GM12878 (cell line): Measurements from ENCODE around the gene LDLRAD3. TPM values are rescaled to one million over a fixed set of nuclear protein-coding genes. Genes with fewer than 3 reads are reported as not detected.

Experiments used
- ATAC-seq: fragments of 200-7000 bp; cut with Tn5 transposase; 3 replicates; pipeline ENCODE4 v1.9.1; 2020; ENCODE audit warnings: mild to moderate bottlenecking, moderate library complexity
- BruUV-seq: library from RNA; stranded (reverse); fragments of 400-500 nt; replicated peaks from 2 replicates; lab custom pipeline; 2021; lab: Mats Ljungman, UMichigan
- CTCF ChIA-PET: fragments of 300-600 bp; sonication (Branson Sonifier 250); formaldehyde crosslinking; extraction: SDS; loops from one replicate; lab custom pipeline; 2021; ENCODE audit warnings: inconsistent platforms; lab: Yijun Ruan, JAX
- POLR2A ChIA-PET: fragments of 350-600 bp; formaldehyde crosslinking; extraction: SDS; loops from one replicate; lab custom pipeline; 2021; ENCODE audit warnings: inconsistent platforms; lab: Charles Lee
- RAD21 ChIA-PET: fragments of 300-600 bp; sonication (Branson Sonifier 250); formaldehyde crosslinking; loops from one replicate; lab custom pipeline; 2023; ENCODE audit warnings: antibody characterized with exemption; ENCODE audit not compliant: unreplicated experiment; lab: Charles Lee
- SMC1A ChIA-PET: fragments of 300-600 bp; sonication (Branson Sonifier 250); formaldehyde crosslinking; loops from one replicate; lab custom pipeline; 2023; ENCODE audit not compliant: unreplicated experiment, uncharacterized antibody; lab: Charles Lee
- DNase-seq: peaks from one replicate; pipeline ENCODE4 v3.0.0-alpha.2; 2011; ENCODE audit warnings: low read depth, low spot score
- FAIRE-seq: peaks from 3 replicates; lab custom pipeline; 2011; peaks lifted over from hg19 to GRCh38; lab: Jason Lieb, UNC
- H2AFZ ChIP-seq: 2 replicates; pipeline ENCODE4 v1.6.0; 2011; ENCODE audit warnings: low read depth, low read length, control low read depth; ENCODE audit not compliant: control insufficient read depth
- H3K27ac ChIP-seq: 2 replicates; pipeline ENCODE4 v1.5.1; 2011; ENCODE audit warnings: control low read depth; ENCODE audit not compliant: control insufficient read depth, insufficient read depth
- H3K27me3 ChIP-seq, 2 experiments: replicated peaks in 1 of 2; 2 replicates each; pipeline versions ENCODE4 v1.6.0 to v1.6.1; 2011; ENCODE audit warnings: low read length in 1 of 2; ENCODE audit not compliant: control insufficient read depth in 2 of 2, insufficient read depth in 2 of 2
- H3K36me3 ChIP-seq, 2 experiments: 2 replicates each; pipeline ENCODE4 v1.5.1; 2011; ENCODE audit warnings: low read length in 1 of 2; ENCODE audit not compliant: control insufficient read depth in 2 of 2, insufficient read depth in 2 of 2
- H3K4me1 ChIP-seq: 2 replicates; pipeline ENCODE4 v1.6.1; 2011; ENCODE audit warnings: mild to moderate bottlenecking, low read length, moderate library complexity, mixed read lengths; ENCODE audit not compliant: control insufficient read depth, insufficient read depth
- H3K4me2 ChIP-seq: 2 replicates; pipeline ENCODE4 v1.6.0; 2011; ENCODE audit warnings: control low read depth; ENCODE audit not compliant: control insufficient read depth, insufficient read depth
- H3K4me3 ChIP-seq: fragments of 200-600 bp; sonication (generic); 2 replicates; pipeline ENCODE4 v1.5.1; 2016
- H3K79me2 ChIP-seq: 2 replicates; pipeline ENCODE4 v1.6.0; 2011; ENCODE audit warnings: low read length; ENCODE audit not compliant: control insufficient read depth, insufficient read depth
- H3K9ac ChIP-seq: 2 replicates; pipeline ENCODE4 v1.8.0; 2011; ENCODE audit warnings: low read length, control low read depth, mixed read lengths; ENCODE audit not compliant: control insufficient read depth, insufficient read depth
- H3K9me3 ChIP-seq: replicated peaks from 3 replicates; pipeline ENCODE4 v1.5.1; 2011; ENCODE audit warnings: mild to moderate bottlenecking, low read length; ENCODE audit not compliant: control insufficient read depth, insufficient read depth
- H4K20me1 ChIP-seq: 2 replicates; pipeline ENCODE4 v1.6.0; 2011; ENCODE audit not compliant: control insufficient read depth, insufficient read depth
- BHLHE40 ChIP-seq, 2 experiments: fragments of 450-650 bp in 1 of 2; IDR thresholded peaks; 2 replicates each; pipeline ENCODE4 v1.6.1; 2011 to 2017; ENCODE audit warnings: low read depth in 2 of 2, borderline replicate concordance in 1 of 2, improper control_type of control experiment in 1 of 2, low read length in 1 of 2, mild to moderate bottlenecking in 1 of 2
- CBX3 ChIP-seq: fragments of 200-600 bp; sonication (generic); IDR thresholded peaks from 2 replicates; pipeline ENCODE4 v1.6.1; 2016; ENCODE audit warnings: low read depth, borderline replicate concordance
- CREB1 ChIP-seq: IDR thresholded peaks from 2 replicates; pipeline ENCODE4 v1.6.1; 2012; ENCODE audit warnings: low read depth, mild to moderate bottlenecking, inconsistent platforms
- EGR1 ChIP-seq, 2 experiments: IDR thresholded peaks; 1 replicate in 1 of 2; 2 replicates in 1 of 2; pipeline ENCODE4 v1.6.1; 2011 to 2012; ENCODE audit warnings: low read depth in 2 of 2, low read length in 2 of 2, borderline replicate concordance in 1 of 2, mild to moderate bottlenecking in 1 of 2, moderate library complexity in 1 of 2
- IKZF2 ChIP-seq, 2 experiments: fragments of 450-650 bp; IDR thresholded peaks; 2 replicates each; pipeline ENCODE4 v1.6.1; 2017; ENCODE audit warnings: mild to moderate bottlenecking in 2 of 2, moderate library complexity in 2 of 2
- JUNB ChIP-seq: IDR thresholded peaks from 2 replicates; pipeline ENCODE4 v1.6.1; 2016; ENCODE audit warnings: antibody characterized with exemption, mild to moderate bottlenecking
- MEF2A ChIP-seq: IDR thresholded peaks from 2 replicates; pipeline ENCODE4 v1.6.1; 2011; ENCODE audit warnings: low read depth, mild to moderate bottlenecking, low read length, moderate library complexity; ENCODE audit not compliant: insufficient read depth
- MTA2 ChIP-seq: fragments of 450-650 bp; IDR thresholded peaks from 2 replicates; pipeline ENCODE4 v1.6.1; 2016; ENCODE audit warnings: low read depth, mild to moderate bottlenecking, moderate library complexity
- NBN ChIP-seq: fragments of 450-650 bp; IDR thresholded peaks from 2 replicates; pipeline ENCODE4 v1.6.1; 2016
- NR2F1 ChIP-seq: fragments of 450-650 bp; conservative IDR thresholded peaks from 2 replicates; pipeline ENCODE4 v1.6.1; 2017; ENCODE audit warnings: mild to moderate bottlenecking
- POLR2AphosphoS2 ChIP-seq: IDR thresholded peaks from 2 replicates; pipeline ENCODE4 v1.6.1; 2011; ENCODE audit warnings: low read depth, mild to moderate bottlenecking, low read length, improper control_type of control experiment, moderate library complexity
- RAD21 ChIP-seq: IDR thresholded peaks from 2 replicates; pipeline ENCODE4 v1.6.1; 2011; ENCODE audit warnings: mild to moderate bottlenecking, low read depth, low read length, moderate library complexity; ENCODE audit not compliant: insufficient read depth
- RELA ChIP-seq: fragments of 450-650 bp; IDR thresholded peaks from 2 replicates; pipeline ENCODE4 v1.8.0; 2014; ENCODE audit warnings: borderline replicate concordance; ENCODE audit not compliant: partially characterized antibody
- SMC3 ChIP-seq: IDR thresholded peaks from 2 replicates; pipeline ENCODE4 v1.6.1; 2011; ENCODE audit warnings: low read length, improper control_type of control experiment, borderline replicate concordance
- TCF12 ChIP-seq: IDR thresholded peaks from 2 replicates; pipeline ENCODE4 v1.6.1; 2011; ENCODE audit warnings: low read depth, mild to moderate bottlenecking, low read length
- TCF7 ChIP-seq: IDR thresholded peaks from 2 replicates; pipeline ENCODE4 v1.6.1; 2014; ENCODE audit warnings: antibody characterized with exemption, borderline replicate concordance
- WRNIP1 ChIP-seq: IDR thresholded peaks from 2 replicates; pipeline ENCODE4 v1.6.1; 2011; ENCODE audit warnings: low read depth, low read length, improper control_type of control experiment, borderline replicate concordance
- WGBS: methylation state at CpG from one replicate; pipeline ENCODE4 v1.1.6; 2016; ENCODE audit warnings: low lambda C conversion rate; ENCODE audit not compliant: insufficient replicate concordance, insufficient coverage; ENCODE audit errors: missing lambda C conversion rate; 5-methylcytosine and 5-hydroxymethylcytosine counted together
- in situ Hi-C: fragments of 300-500 bp; cut with MboI; formaldehyde crosslinking; loops from 9 replicates; pipeline ENCODE4 v1.14.3; 2018; ENCODE audit warnings: mixed read lengths
- intact Hi-C: fragments of 100-400 bp; cut with micrococcal nuclease; formaldehyde crosslinking; loops from one replicate; pipeline ENCODE4 v1.14.2; 2022; ENCODE audit not compliant: unreplicated experiment
- polyA plus RNA-seq, 11 experiments: library from polyadenylated mRNA; depleted of rRNA in 4 of 11; unstranded in 6 of 11; stranded (reverse) in 5 of 11; fragments of >200 nt; fragmentation: Nextera tagmentation in 4 of 11; fragmentation: Illumina TruSeq in 1 of 11; extraction: Ambion mirVana in 4 of 11; extraction: Trizol in 1 of 11; gene quantifications; 1 replicate in 1 of 11; 2 replicates in 10 of 11; pipeline versions ENCODE4 v1.2.1 to v1.2.3, GENCODE V29; 2011 to 2016; ENCODE audit warnings: inconsistent platforms in 2 of 11, missing spikeins in 2 of 11, low read depth in 1 of 11
- total RNA-seq, 4 experiments: library from RNA; depleted of rRNA in 3 of 4; stranded (reverse); fragments of >200 nt in 3 of 4; fragmentation: Illumina TruSeq in 1 of 4; extraction: Trizol in 1 of 4; gene quantifications; 2 replicates each; pipeline versions ENCODE4 v1.2.1 to v1.2.3, GENCODE V29; 2013 to 2021
- TF ChIP-seq, protein P1 (sequence below): IDR thresholded peaks from 2 replicates; pipeline ENCODE4 v1.6.1; 2012; ENCODE audit warnings: low read length, inconsistent platforms
- TF ChIP-seq, protein P2 (sequence below): IDR thresholded peaks from 2 replicates; pipeline ENCODE4 v1.6.1; 2012; ENCODE audit warnings: low read depth, low read length, improper control_type of control experiment
- TF ChIP-seq, protein P3 (sequence below): fragments of 450-650 bp; IDR thresholded peaks from 2 replicates; pipeline ENCODE4 v1.6.1; 2016; ENCODE audit warnings: mild to moderate bottlenecking

Gene LDLRAD3
- total and polyA plus RNA-seq, 10 of the 15 experiments (the other 5 are each of a cell fraction or from before 2014, with no cell fraction given) = 2.5 to 17.2 (median 10.7) TPM

DNA sequence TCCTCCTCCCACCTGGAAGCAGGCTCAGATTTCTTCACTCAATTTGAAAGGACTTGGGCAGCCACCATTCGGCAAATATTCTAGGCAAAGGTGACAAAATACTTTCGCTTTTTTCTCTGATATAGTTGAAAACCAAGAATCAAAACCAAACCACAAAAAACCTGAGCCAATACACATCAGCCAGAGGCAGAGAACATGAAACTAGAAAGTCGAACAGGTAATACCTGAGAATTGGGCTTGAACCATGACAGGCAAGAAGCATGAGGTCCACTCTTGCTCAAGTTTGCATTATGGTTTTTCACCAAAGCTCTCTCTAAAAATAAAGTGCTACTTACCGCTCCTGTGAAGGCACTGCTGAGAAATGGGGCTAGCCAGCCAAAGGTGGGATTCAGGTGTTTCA lies 26.2 kb upstream of the LDLRAD3 start:
- intact Hi-C loops = loop anchor here (10.0 kb wide), 2 partner anchors 203 to 303 kb away; partner anchors contain the start of gene FJX1
- peaks cover 54% of the 10 kb centered on the region for H3K4me1 ChIP-seq
- no peak overlapping the region for H3K27ac ChIP-seq
- no peak overlapping the region for H3K9ac ChIP-seq
- no peaks in the 10 kb centered on the region for H3K79me2 ChIP-seq
- H3K4me2 ChIP-seq = peak overlapping the region; percentile 85
- H4K20me1 ChIP-seq = no peaks in the 10 kb centered on the region
- FAIRE-seq (peak; percentile 49), ATAC-seq (peak; percentile 71), DNase-seq (no peak)
- RAD21 ChIA-PET = interaction anchor here (1.0 to 2.9 kb wide), 3 partner anchors 25 to 110 kb away, joined by 3 to 9 read pairs (median 3); no protein-coding TSS in a partner anchor
- WGBS = 1% methylated on average over 4 of the region's 4 CpGs
- no peaks in the 10 kb centered on the region for H3K36me3 ChIP-seq
- BruUV-seq = no TSS peak
- no peaks in the 10 kb centered on the region for H3K27me3 ChIP-seq
- POLR2A ChIA-PET = no interaction called here
- H3K4me3 ChIP-seq = peak overlapping the region; percentile 37; the same call in 1 of the 2 replicates
- in situ Hi-C loops = no loop called here
- H2AFZ ChIP-seq = 0 out of 2 replicates have a peak overlapping the region, but pooled peaks have one; percentile 3
- CTCF ChIA-PET = interaction anchor here (0.7 to 2.6 kb wide), 4 partner anchors 10 to 214 kb away, joined by 3 to 9 read pairs (median 6); no protein-coding TSS in a partner anchor
- SMC1A ChIA-PET = interaction anchor here (0.8 to 1.3 kb wide), 3 partner anchors 42 to 134 kb away, joined by 3 to 4 read pairs (median 3); no protein-coding TSS in a partner anchor
- no peaks in the 10 kb centered on the region; the same call in 2 of the 3 replicates for H3K9me3 ChIP-seq
- TF ChIP-seq BHLHE40 (IDR thresholded peaks at IDR 0.05; ENCODE audit: borderline replicate concordance in 1 of 2, low read depth in 2 of 2, low read length in 1 of 2) (no peak), NBN (no peak), JUNB (peak; percentile 48; the same call in 1 of the 2 replicates), RELA (no peak), WRNIP1 (no peak), NR2F1 (no peak), CREB1 (0 out of 2 replicates have a peak, but pooled peaks have one; percentile 18), MTA2 (0 out of 2 replicates have a peak, but pooled peaks have one; percentile 19), TCF12 (no peak), IKZF2 (IDR thresholded peaks at IDR 0.05) (no peak; a peak in 1 of 4 replicates), SMC3 (no peak), MEF2A (no peak), RAD21 (no peak), TCF7 (no peak), EGR1 (IDR thresholded peaks at IDR 0.05; ENCODE audit: borderline replicate concordance in 1 of 2, low read depth in 2 of 2, low read length in 2 of 2) (no peak), CBX3 (no peak), POLR2AphosphoS2 (no peak)
- TF ChIP-seq, protein P1, sequence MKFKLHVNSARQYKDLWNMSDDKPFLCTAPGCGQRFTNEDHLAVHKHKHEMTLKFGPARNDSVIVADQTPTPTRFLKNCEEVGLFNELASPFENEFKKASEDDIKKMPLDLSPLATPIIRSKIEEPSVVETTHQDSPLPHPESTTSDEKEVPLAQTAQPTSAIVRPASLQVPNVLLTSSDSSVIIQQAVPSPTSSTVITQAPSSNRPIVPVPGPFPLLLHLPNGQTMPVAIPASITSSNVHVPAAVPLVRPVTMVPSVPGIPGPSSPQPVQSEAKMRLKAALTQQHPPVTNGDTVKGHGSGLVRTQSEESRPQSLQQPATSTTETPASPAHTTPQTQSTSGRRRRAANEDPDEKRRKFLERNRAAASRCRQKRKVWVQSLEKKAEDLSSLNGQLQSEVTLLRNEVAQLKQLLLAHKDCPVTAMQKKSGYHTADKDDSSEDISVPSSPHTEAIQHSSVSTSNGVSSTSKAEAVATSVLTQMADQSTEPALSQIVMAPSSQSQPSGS = no peak
- TF ChIP-seq, protein P2, sequence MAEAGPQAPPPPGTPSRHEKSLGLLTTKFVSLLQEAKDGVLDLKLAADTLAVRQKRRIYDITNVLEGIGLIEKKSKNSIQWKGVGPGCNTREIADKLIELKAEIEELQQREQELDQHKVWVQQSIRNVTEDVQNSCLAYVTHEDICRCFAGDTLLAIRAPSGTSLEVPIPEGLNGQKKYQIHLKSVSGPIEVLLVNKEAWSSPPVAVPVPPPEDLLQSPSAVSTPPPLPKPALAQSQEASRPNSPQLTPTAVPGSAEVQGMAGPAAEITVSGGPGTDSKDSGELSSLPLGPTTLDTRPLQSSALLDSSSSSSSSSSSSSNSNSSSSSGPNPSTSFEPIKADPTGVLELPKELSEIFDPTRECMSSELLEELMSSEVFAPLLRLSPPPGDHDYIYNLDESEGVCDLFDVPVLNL = no peak
- TF ChIP-seq, protein P3, sequence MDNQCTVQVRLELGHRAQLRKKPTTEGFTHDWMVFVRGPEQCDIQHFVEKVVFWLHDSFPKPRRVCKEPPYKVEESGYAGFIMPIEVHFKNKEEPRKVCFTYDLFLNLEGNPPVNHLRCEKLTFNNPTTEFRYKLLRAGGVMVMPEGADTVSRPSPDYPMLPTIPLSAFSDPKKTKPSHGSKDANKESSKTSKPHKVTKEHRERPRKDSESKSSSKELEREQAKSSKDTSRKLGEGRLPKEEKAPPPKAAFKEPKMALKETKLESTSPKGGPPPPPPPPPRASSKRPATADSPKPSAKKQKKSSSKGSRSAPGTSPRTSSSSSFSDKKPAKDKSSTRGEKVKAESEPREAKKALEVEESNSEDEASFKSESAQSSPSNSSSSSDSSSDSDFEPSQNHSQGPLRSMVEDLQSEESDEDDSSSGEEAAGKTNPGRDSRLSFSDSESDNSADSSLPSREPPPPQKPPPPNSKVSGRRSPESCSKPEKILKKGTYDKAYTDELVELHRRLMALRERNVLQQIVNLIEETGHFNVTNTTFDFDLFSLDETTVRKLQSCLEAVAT = no peak
